Measurements from ENCODE around the gene HEYL. TPM values are rescaled to one million over a fixed set of nuclear protein-coding genes. Genes with fewer than 3 reads are reported as not detected.

The HEYL gene
- total and polyA plus RNA-seq, 2 of the 8 experiments (the other 6 are each of a cell fraction or from before 2014, with no cell fraction given): 1.8 to 3.1 TPM

DNA sequence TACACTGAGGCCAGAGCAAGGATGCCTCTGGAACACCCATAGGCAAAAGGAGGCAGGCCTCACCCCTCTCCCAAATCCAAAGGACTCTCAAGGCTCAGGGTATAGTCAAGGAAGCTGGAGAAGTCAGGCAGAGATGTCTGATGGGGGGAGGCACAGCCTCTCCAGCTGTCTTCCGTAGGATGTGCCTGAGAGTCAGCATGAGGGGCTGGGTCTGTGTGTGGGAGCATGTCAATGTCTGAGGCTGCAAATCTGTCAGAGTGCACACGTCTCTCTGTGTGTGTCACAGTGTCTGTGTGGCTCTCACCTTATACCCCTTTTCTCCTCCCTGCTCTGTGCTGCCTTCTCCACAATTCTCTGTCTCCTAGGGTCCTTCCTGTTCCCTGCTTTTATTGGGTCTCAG is 47.8 kb upstream of the HEYL start:
- CTCF ChIA-PET (ENCODE audit: partially characterized antibody): interaction anchor here (0.7 to 1.4 kb wide), 4 partner anchors 15 to 80 kb away, joined by 3 read pairs; partner anchors contain the start of gene NT5C1A
- no peak overlapping the region for H3K9ac ChIP-seq (replicated peaks in 1 of 4; ENCODE audit: extremely low read depth in 1 of 4, low read depth in 3 of 4, low read length in 3 of 4)
- no peak overlapping the region for H2AK5ac ChIP-seq (ENCODE audit: low read depth, low read length)

More for the DNA sequence above, 47.8 kb upstream of the HEYL start:
- no peak overlapping the region for H2BK20ac ChIP-seq (ENCODE audit: low read length)
- H4K20me1 ChIP-seq (replicated peaks in 1 of 2; ENCODE audit: control insufficient read depth in 1 of 2, insufficient read depth in 2 of 2, low read length in 2 of 2): peaks cover 0 to 7% of the 10 kb centered on the region in 2 experiments
- H3K23ac ChIP-seq (ENCODE audit: insufficient read length): no peak overlapping the region
- no peak overlapping the region for H3K4me3 ChIP-seq (ENCODE audit: extremely low read depth in 1 of 4, insufficient read depth in 2 of 4, low read depth in 3 of 4, low read length in 4 of 4)
- H2BK12ac ChIP-seq (ENCODE audit: low read depth, low read length): no peak overlapping the region
- H4K5ac ChIP-seq (ENCODE audit: insufficient read length, low read depth, low read length): no peak overlapping the region
- H3K79me2 ChIP-seq (ENCODE audit: control insufficient read depth in 1 of 2, insufficient read depth in 2 of 2, low read length in 2 of 2): no peaks in the 10 kb centered on the region
- H2BK5ac ChIP-seq (ENCODE audit: low read depth, low read length): no peak overlapping the region
- WGBS, 2 experiments (ENCODE audit: extremely low coverage in 1 of 2, insufficient coverage in 1 of 2, insufficient read length in 1 of 2, insufficient replicate concordance in 2 of 2, low coverage in 1 of 2, low lambda C conversion rate in 2 of 2, missing lambda C conversion rate in 1 of 2): 67% methylated on average over 2 of the region's 2 CpGs; no CpG with 5 or more reads in 1 of the 2 experiments
- TF ChIP-seq SP2 (IDR thresholded peaks at IDR 0.05; ENCODE audit: low read length) (no peak), RBBP5 (IDR thresholded peaks at IDR 0.05; ENCODE audit: borderline replicate concordance, low read depth, low read length) (no peak), PHF8 (conservative IDR thresholded peaks at IDR 0.05; ENCODE audit: low read depth, low read length) (no peak), CTCF (IDR thresholded peaks at IDR 0.05; ENCODE audit: control extremely low read depth in 1 of 3, insufficient read depth in 1 of 3, low read depth in 1 of 3, low read length in 3 of 3) (no peak), POLR2AphosphoS5 (IDR thresholded peaks at IDR 0.05; ENCODE audit: low read depth, low read length) (no peak), POU5F1 (IDR thresholded peaks at IDR 0.05; ENCODE audit: low read depth, low read length) (no peak), TBP (IDR thresholded peaks at IDR 0.05; ENCODE audit: low read depth, low read length) (no peak), SUZ12 (IDR thresholded peaks at IDR 0.05; ENCODE audit: low read length) (peak; percentile 13; the same call in 1 of the 2 replicates)
- H3K27me3 ChIP-seq (replicated peaks in 1 of 4; ENCODE audit: control insufficient read depth in 3 of 4, extremely low read depth in 1 of 4, insufficient read depth in 3 of 4, low read length in 3 of 4): peaks cover 81 to 95% (median 91%) of the 10 kb centered on the region in 4 experiments
- no peak overlapping the region for H3K4me2 ChIP-seq (ENCODE audit: insufficient read depth in 1 of 2, low read depth in 2 of 2, low read length in 2 of 2)
- no peak overlapping the region for H3K27ac ChIP-seq (ENCODE audit: low read depth, low read length)
- no peak for FAIRE-seq
- no peak for DNase-seq (ENCODE audit: low read depth in 1 of 2, low spot score in 2 of 2)
- no peak overlapping the region for H3K14ac ChIP-seq (ENCODE audit: insufficient read length)
- H3K36me3 ChIP-seq (ENCODE audit: control insufficient read depth in 2 of 4, insufficient read depth in 4 of 4, low read length in 3 of 4): no peaks in the 10 kb centered on the region
- no peak overlapping the region for H2AFZ ChIP-seq (ENCODE audit: low read length)
- H3K4ac ChIP-seq (replicated peaks; ENCODE audit: insufficient read length, low read depth, low read length): no peak overlapping the region
- H3K79me1 ChIP-seq (ENCODE audit: low read depth, low read length): no peaks in the 10 kb centered on the region
- no peak overlapping the region for H2BK15ac ChIP-seq (ENCODE audit: low read length)
- no peak overlapping the region for H3K56ac ChIP-seq (replicated peaks; ENCODE audit: insufficient read length, low read depth, low read length)
- no peaks in the 10 kb centered on the region for H3K9me3 ChIP-seq (ENCODE audit: insufficient read depth in 2 of 2, low read depth in 1 of 2, low read length in 1 of 2)
- no peak overlapping the region for H2BK120ac ChIP-seq (replicated peaks; ENCODE audit: low read depth, low read length)
- H3K4me1 ChIP-seq (replicated peaks in 1 of 4; ENCODE audit: control insufficient read depth in 3 of 4, insufficient read depth in 4 of 4, low read length in 3 of 4): peaks cover 0 to 17% (median 8%) of the 10 kb centered on the region in 4 experiments; a peak in 4 of 7 replicates
- no peak overlapping the region for H4K91ac ChIP-seq (replicated peaks; ENCODE audit: insufficient read length, low read length)
- POLR2A ChIA-PET (ENCODE audit: partially characterized antibody): interaction anchor here (2.1 kb wide), 1 partner anchor 13 kb away, joined by 7 read pairs; no protein-coding TSS in a partner anchor
- no peak overlapping the region for H4K8ac ChIP-seq (ENCODE audit: extremely low read depth, insufficient read depth, low read length)
- H3K18ac ChIP-seq (ENCODE audit: extremely low read depth, low read length): no peak overlapping the region
- peaks cover 5% of the 10 kb centered on the region; the same call in 1 of the 2 replicates for H3K23me2 ChIP-seq (ENCODE audit: low read depth, low read length)
